HepG2 (cell line): ENCODE measurements around the gene TUBB. TPM values are rescaled to one million over a fixed set of nuclear protein-coding genes. Genes with fewer than 3 reads are reported as not detected.

Experiments used
- ATAC-seq: fragments of 200-7000 bp; cut with Tn5 transposase; 3 replicates; pipeline ENCODE4 v1.9.1; 2020; ENCODE audit warnings: mild to moderate bottlenecking, moderate library complexity
- BruUV-seq: library from RNA; stranded (reverse); fragments of 400-500 nt; replicated peaks from 2 replicates; lab custom pipeline; 2021; lab: Mats Ljungman, UMichigan
- CTCF ChIA-PET: fragments of 300-600 bp; formaldehyde crosslinking; extraction: SDS; loops from one replicate; lab custom pipeline; 2021; ENCODE audit warnings: low total read pairs, inconsistent platforms, low intra/inter-chr PET ratio; lab: Yijun Ruan, JAX
- POLR2A ChIA-PET: fragments of 350-600 bp; sonication (Branson Sonifier 250); formaldehyde crosslinking; loops from one replicate; lab custom pipeline; 2020; ENCODE audit warnings: antibody characterized with exemption, inconsistent platforms; lab: Yijun Ruan, JAX
- DNase-seq: peaks from one replicate; pipeline ENCODE4 v3.0.0-alpha.2; 2015; ENCODE audit warnings: low spot score
- FAIRE-seq: peaks from 3 replicates; lab custom pipeline; 2011; peaks lifted over from hg19 to GRCh38; lab: Jason Lieb, UNC
- H2AFZ ChIP-seq: one replicate; pipeline ENCODE4 v1.6.1; 2011; ENCODE audit warnings: low read length, inconsistent platforms
- H3K27ac ChIP-seq: fragments of 300-600 bp; 3 replicates; pipeline ENCODE4 v1.8.0; 2011; ENCODE audit warnings: mixed run types, mild to moderate bottlenecking, mixed read lengths, low read length, inconsistent platforms; ENCODE audit not compliant: insufficient read depth; ENCODE audit errors: extremely low read length
- H3K27me3 ChIP-seq, 2 experiments: fragments of 200-600 bp in 1 of 2; 2 replicates in 1 of 2; 3 replicates in 1 of 2; pipeline versions ENCODE4 v1.6.0 to v1.8.0; 2011; ENCODE audit warnings: low read length in 2 of 2, mild to moderate bottlenecking in 2 of 2, moderate library complexity in 2 of 2, inconsistent platforms in 1 of 2; ENCODE audit not compliant: insufficient read depth in 2 of 2, control insufficient read depth in 1 of 2
- H3K36me3 ChIP-seq, 2 experiments: fragments of 200-600 bp in 1 of 2; replicated peaks in 1 of 2; 2 replicates in 1 of 2; 3 replicates in 1 of 2; pipeline versions ENCODE4 v1.5.1 to v1.8.0; 2011; ENCODE audit warnings: low read length in 2 of 2, inconsistent platforms in 1 of 2; ENCODE audit not compliant: insufficient read depth in 2 of 2, control insufficient read depth in 1 of 2
- H3K4me1 ChIP-seq: 2 replicates; pipeline ENCODE4 v1.5.1; 2012; ENCODE audit warnings: low read length, inconsistent platforms; ENCODE audit not compliant: insufficient read depth
- H3K4me2 ChIP-seq: 2 replicates; pipeline ENCODE4 v1.6.0; 2011; ENCODE audit warnings: low read depth, low read length, inconsistent platforms
- H3K4me3 ChIP-seq, 3 experiments: fragments of 200-600 bp in 1 of 3; sonication (generic), shearing (Covaris generic) in 1 of 3; replicated peaks in 1 of 3; 2 replicates each; pipeline ENCODE4 v1.5.1; 2011 to 2016; ENCODE audit warnings: low read length in 3 of 3, inconsistent platforms in 2 of 3, low read depth in 2 of 3, mild to moderate bottlenecking in 2 of 3, control low read depth in 1 of 3, mixed read lengths in 1 of 3; ENCODE audit not compliant: insufficient read depth in 1 of 3
- H3K79me2 ChIP-seq: one replicate; pipeline ENCODE4 v1.6.1; 2011; ENCODE audit warnings: low read length, inconsistent platforms; ENCODE audit not compliant: insufficient read depth
- H3K9ac ChIP-seq: 2 replicates; pipeline ENCODE4 v1.6.0; 2011; ENCODE audit warnings: mild to moderate bottlenecking, low read depth, low read length, inconsistent platforms; ENCODE audit not compliant: insufficient read depth
- H3K9me3 ChIP-seq: 2 replicates; pipeline ENCODE4 v1.5.1; 2012; ENCODE audit warnings: mild to moderate bottlenecking, low read length
- H4K20me1 ChIP-seq: 2 replicates; pipeline ENCODE4 v1.6.0; 2011; ENCODE audit warnings: inconsistent platforms, mild to moderate bottlenecking, low read length, moderate library complexity; ENCODE audit not compliant: insufficient read depth
- ASH2L ChIP-seq: fragments of 300-600, 200-600 bp; sonication (generic); IDR thresholded peaks from 2 replicates; pipeline ENCODE4 v1.7.0; 2017; ENCODE audit warnings: low read depth, mild to moderate bottlenecking, moderate library complexity, mixed read lengths, low read length; ENCODE audit not compliant: insufficient read length
- HMGXB3 ChIP-seq: sonication (generic); formaldehyde crosslinking; IDR thresholded peaks from 2 replicates; pipeline ENCODE4 v1.4.0; 2020; ENCODE audit warnings: missing genetic modification reagents, borderline replicate concordance
- MZF1 ChIP-seq: sonication (generic); formaldehyde crosslinking; IDR thresholded peaks from 2 replicates; pipeline ENCODE4 v1.8.1; 2023; ENCODE audit warnings: mild to moderate bottlenecking, missing genetic modification reagents, borderline replicate concordance
- U2AF1 ChIP-seq: fragments of 200-400 bp; formaldehyde crosslinking; optimal IDR thresholded peaks from 2 replicates; pipeline ENCODE3; 2017; ENCODE audit warnings: mild to moderate bottlenecking, low read depth, low read length
- ZBTB34 ChIP-seq: sonication (generic); formaldehyde crosslinking; IDR thresholded peaks from 2 replicates; pipeline ENCODE4 v1.8.0; 2022; ENCODE audit warnings: mild to moderate bottlenecking, missing genetic modification reagents
- ZNF230 ChIP-seq: sonication (generic); formaldehyde crosslinking; IDR thresholded peaks from 2 replicates; pipeline ENCODE4 v1.4.0; 2020; ENCODE audit warnings: mild to moderate bottlenecking, missing genetic modification reagents
- ZNF326 ChIP-seq: sonication (generic); formaldehyde crosslinking; IDR thresholded peaks from 2 replicates; pipeline ENCODE4 v1.4.0; 2020; ENCODE audit warnings: missing genetic modification reagents, borderline replicate concordance
- ZNF432 ChIP-seq: sonication (generic); formaldehyde crosslinking; IDR thresholded peaks from 2 replicates; pipeline ENCODE4 v1.5.0; 2020; ENCODE audit warnings: missing genetic modification reagents, mild to moderate bottlenecking, borderline replicate concordance
- ZNF703 ChIP-seq: sonication (generic); formaldehyde crosslinking; IDR thresholded peaks from 2 replicates; pipeline ENCODE4 v1.5.1; 2020; ENCODE audit warnings: missing genetic modification reagents, mild to moderate bottlenecking, moderate library complexity, borderline replicate concordance
- WGBS: methylation state at CpG from one replicate; pipeline ENCODE4 v1.1.6; 2017; ENCODE audit warnings: low lambda C conversion rate; 5-methylcytosine and 5-hydroxymethylcytosine counted together
- in situ Hi-C: cut with HindIII; loops from 2 replicates; pipeline ENCODE4 v1.10.0; 2017; ENCODE audit warnings: low pct_unique_long_range_greater_than_20kb; ENCODE audit not compliant: extremely low pct_ligation_motif_present
- intact Hi-C: fragments of 100-400 bp; cut with micrococcal nuclease; formaldehyde crosslinking; loops from one replicate; pipeline ENCODE4 v1.10.0; 2022; ENCODE audit not compliant: unreplicated experiment
- polyA plus RNA-seq, 8 experiments: library from polyadenylated mRNA; depleted of rRNA in 3 of 8; stranded (reverse) in 7 of 8; unstranded in 1 of 8; fragments of >200 nt; fragmentation: Illumina TruSeq in 4 of 8; extraction: Trizol in 4 of 8; gene quantifications; 2 replicates each; pipeline versions ENCODE4 v1.2.1 to v1.2.3, GENCODE V29; 2011 to 2016; ENCODE audit warnings: low read depth in 4 of 8, missing spikeins in 1 of 8, mixed read lengths in 1 of 8; ENCODE audit not compliant: insufficient read depth in 1 of 8
- total RNA-seq, 5 experiments: library from RNA; depleted of rRNA; stranded (reverse); fragments of >200 nt; fragmentation: Illumina TruSeq; extraction: Trizol; gene quantifications; 2 replicates each; pipeline ENCODE4 v1.2.3, GENCODE V29; 2016; ENCODE audit warnings: low read depth in 1 of 5
- TF ChIP-seq, protein P1 (sequence below): sonication (generic); formaldehyde crosslinking; IDR thresholded peaks from 2 replicates; pipeline ENCODE4 v1.5.0; 2020; ENCODE audit warnings: missing genetic modification reagents
- TF ChIP-seq, protein P2 (sequence below): IDR thresholded peaks from 2 replicates; pipeline ENCODE4 v1.6.1; 2018; ENCODE audit warnings: missing genetic modification reagents
- TF ChIP-seq, protein P3 (sequence below), 2 experiments: sonication (generic) in 1 of 2; formaldehyde crosslinking in 1 of 2; IDR thresholded peaks; 2 replicates each; pipeline versions ENCODE4 v1.5.1 to v1.6.1; 2011 to 2020; ENCODE audit warnings: borderline replicate concordance in 1 of 2, low read depth in 1 of 2, low read length in 1 of 2, mild to moderate bottlenecking in 1 of 2, missing genetic modification reagents in 1 of 2, moderate library complexity in 1 of 2

The TUBB gene
- total and polyA plus RNA-seq, 2 of the 13 experiments (the other 11 are each of a cell fraction or from before 2014, with no cell fraction given) = 911 to 1,163 TPM

DNA sequence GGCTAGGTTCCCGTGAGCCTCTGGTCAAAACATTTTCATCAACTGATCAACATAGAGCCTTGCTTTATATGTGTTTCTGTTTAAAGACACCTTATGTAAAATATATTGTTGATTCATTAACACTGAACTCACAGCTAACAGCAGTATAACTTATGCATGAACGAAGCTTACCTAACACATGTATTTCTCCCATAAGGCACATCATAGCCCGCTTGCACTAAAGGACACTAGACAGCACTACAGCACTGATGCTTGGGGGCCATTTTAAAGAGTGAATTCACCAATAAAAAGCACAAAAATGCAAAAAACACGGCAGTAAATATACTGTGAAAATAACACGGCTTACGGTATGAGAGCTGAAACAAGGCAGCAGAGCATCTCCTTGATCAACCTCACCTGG, 18.4 kb downstream of the TUBB start:
- in situ Hi-C loops = no loop called here
- no TSS peak for BruUV-seq
- H3K4me3 ChIP-seq = no peak overlapping the region
- intact Hi-C loops = no loop called here
- H4K20me1 ChIP-seq = peaks cover 7% of the 10 kb centered on the region
- WGBS = 94% methylated on average over 6 of the region's 6 CpGs
- no peak overlapping the region for H3K27ac ChIP-seq
- ChIA-PET POLR2A (interaction anchor here (1.3 to 16.9 kb wide), 8 partner anchors 10 to 91 kb away, joined by 3 to 414 read pairs (median 16); no protein-coding TSS in a partner anchor), CTCF (no interaction called here)
- FAIRE-seq (no peak), ATAC-seq (no peak), DNase-seq (no peak)
- peaks cover 9 to 46% of the 10 kb centered on the region in 2 experiments for H3K36me3 ChIP-seq
- peaks cover 18% of the 10 kb centered on the region for H3K79me2 ChIP-seq
- no peak overlapping the region for H3K4me2 ChIP-seq
- H3K9me3 ChIP-seq = no peaks in the 10 kb centered on the region
- no peaks in the 10 kb centered on the region; a peak in 1 of 5 replicates for H3K27me3 ChIP-seq
- H3K4me1 ChIP-seq = peaks cover 53% of the 10 kb centered on the region
- H2AFZ ChIP-seq = no peak overlapping the region
- H3K9ac ChIP-seq = no peak overlapping the region
- TF ChIP-seq ZNF703 (CRISPR knock-in tag) (no peak), ZBTB34 (CRISPR knock-in tag) (no peak), ZNF432 (no peak), MZF1 (no peak), ASH2L (no peak), ZNF230 (CRISPR knock-in tag) (no peak), ZNF326 (CRISPR knock-in tag) (no peak), HMGXB3 (CRISPR knock-in tag) (no peak), U2AF1 (no peak)
- TF ChIP-seq, protein P1, sequence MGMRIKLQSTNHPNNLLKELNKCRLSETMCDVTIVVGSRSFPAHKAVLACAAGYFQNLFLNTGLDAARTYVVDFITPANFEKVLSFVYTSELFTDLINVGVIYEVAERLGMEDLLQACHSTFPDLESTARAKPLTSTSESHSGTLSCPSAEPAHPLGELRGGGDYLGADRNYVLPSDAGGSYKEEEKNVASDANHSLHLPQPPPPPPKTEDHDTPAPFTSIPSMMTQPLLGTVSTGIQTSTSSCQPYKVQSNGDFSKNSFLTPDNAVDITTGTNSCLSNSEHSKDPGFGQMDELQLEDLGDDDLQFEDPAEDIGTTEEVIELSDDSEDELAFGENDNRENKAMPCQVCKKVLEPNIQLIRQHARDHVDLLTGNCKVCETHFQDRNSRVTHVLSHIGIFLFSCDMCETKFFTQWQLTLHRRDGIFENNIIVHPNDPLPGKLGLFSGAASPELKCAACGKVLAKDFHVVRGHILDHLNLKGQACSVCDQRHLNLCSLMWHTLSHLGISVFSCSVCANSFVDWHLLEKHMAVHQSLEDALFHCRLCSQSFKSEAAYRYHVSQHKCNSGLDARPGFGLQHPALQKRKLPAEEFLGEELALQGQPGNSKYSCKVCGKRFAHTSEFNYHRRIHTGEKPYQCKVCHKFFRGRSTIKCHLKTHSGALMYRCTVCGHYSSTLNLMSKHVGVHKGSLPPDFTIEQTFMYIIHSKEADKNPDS = no peak
- TF ChIP-seq, protein P2, sequence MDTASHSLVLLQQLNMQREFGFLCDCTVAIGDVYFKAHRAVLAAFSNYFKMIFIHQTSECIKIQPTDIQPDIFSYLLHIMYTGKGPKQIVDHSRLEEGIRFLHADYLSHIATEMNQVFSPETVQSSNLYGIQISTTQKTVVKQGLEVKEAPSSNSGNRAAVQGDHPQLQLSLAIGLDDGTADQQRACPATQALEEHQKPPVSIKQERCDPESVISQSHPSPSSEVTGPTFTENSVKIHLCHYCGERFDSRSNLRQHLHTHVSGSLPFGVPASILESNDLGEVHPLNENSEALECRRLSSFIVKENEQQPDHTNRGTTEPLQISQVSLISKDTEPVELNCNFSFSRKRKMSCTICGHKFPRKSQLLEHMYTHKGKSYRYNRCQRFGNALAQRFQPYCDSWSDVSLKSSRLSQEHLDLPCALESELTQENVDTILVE (CRISPR knock-in tag) = no peak
- TF ChIP-seq, protein P3, sequence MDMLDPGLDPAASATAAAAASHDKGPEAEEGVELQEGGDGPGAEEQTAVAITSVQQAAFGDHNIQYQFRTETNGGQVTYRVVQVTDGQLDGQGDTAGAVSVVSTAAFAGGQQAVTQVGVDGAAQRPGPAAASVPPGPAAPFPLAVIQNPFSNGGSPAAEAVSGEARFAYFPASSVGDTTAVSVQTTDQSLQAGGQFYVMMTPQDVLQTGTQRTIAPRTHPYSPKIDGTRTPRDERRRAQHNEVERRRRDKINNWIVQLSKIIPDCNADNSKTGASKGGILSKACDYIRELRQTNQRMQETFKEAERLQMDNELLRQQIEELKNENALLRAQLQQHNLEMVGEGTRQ (IDR thresholded peaks at IDR 0.05; ENCODE audit: low read depth, low read length) = no peak
- TF ChIP-seq, protein P3 (CRISPR knock-in tag; IDR thresholded peaks at IDR 0.05; ENCODE audit: borderline replicate concordance) = no peak
